Measurements from ENCODE around the gene ZSWIM3. TPM values are rescaled to one million over a fixed set of nuclear protein-coding genes. Genes with fewer than 3 reads are reported as not detected.

Gene ZSWIM3
- total and polyA plus RNA-seq, 2 of the 8 experiments (the other 6 are each of a cell fraction or from before 2014, with no cell fraction given) = 5.5 to 6.9 TPM

- H4K5ac ChIP-seq (ENCODE audit: insufficient read length, low read depth, low read length) = no peak overlapping the region
- H3K4me1 ChIP-seq (replicated peaks in 1 of 4; ENCODE audit: control insufficient read depth in 3 of 4, insufficient read depth in 4 of 4, low read length in 3 of 4) = no peaks in the 10 kb centered on the region
- no peaks in the 10 kb centered on the region for H3K79me2 ChIP-seq (ENCODE audit: control insufficient read depth in 1 of 2, insufficient read depth in 2 of 2, low read length in 2 of 2)
- TF ChIP-seq POU5F1 (IDR thresholded peaks at IDR 0.05; ENCODE audit: low read depth, low read length) = no peak
- no peak for TF ChIP-seq SP4 (IDR thresholded peaks at IDR 0.05; ENCODE audit: low read length)
- no peak for TF ChIP-seq RFX5 (IDR thresholded peaks at IDR 0.05; ENCODE audit: borderline replicate concordance, low read depth, low read length)
- TF ChIP-seq ASH2L (IDR thresholded peaks at IDR 0.05; ENCODE audit: low read length) = no peak
- TF ChIP-seq NANOG (IDR thresholded peaks at IDR 0.05; ENCODE audit: insufficient read depth, low read depth, low read length, poor library complexity, severe bottlenecking) = no peak
- ChIA-PET CTCF (ENCODE audit: partially characterized antibody) (interaction anchor here (0.6 to 1.4 kb wide), 4 partner anchors 11 to 91 kb away, joined by 3 to 5 read pairs (median 4); no protein-coding TSS in a partner anchor), POLR2A (ENCODE audit: partially characterized antibody) (interaction anchor here (0.9 to 8.1 kb wide), 3 partner anchors 9 to 23 kb away, joined by 4 to 39 read pairs (median 5); partner anchors contain the start of genes NEURL2 and ZSWIM1)
- no peak overlapping the region for H3K27ac ChIP-seq (ENCODE audit: low read depth, low read length)
- no peak for FAIRE-seq
- H3K4me3 ChIP-seq (ENCODE audit: extremely low read depth in 1 of 4, insufficient read depth in 2 of 4, low read depth in 3 of 4, low read length in 4 of 4) = no peak overlapping the region
- no peak overlapping the region for H4K8ac ChIP-seq (ENCODE audit: extremely low read depth, insufficient read depth, low read length)
- H3K18ac ChIP-seq (ENCODE audit: extremely low read depth, low read length) = no peak overlapping the region
- no peak overlapping the region for H2BK15ac ChIP-seq (ENCODE audit: low read length)
- no peaks in the 10 kb centered on the region for H3K23me2 ChIP-seq (ENCODE audit: low read depth, low read length)
- no peaks in the 10 kb centered on the region for H4K20me1 ChIP-seq (replicated peaks in 1 of 2; ENCODE audit: control insufficient read depth in 1 of 2, insufficient read depth in 2 of 2, low read length in 2 of 2)
- no peaks in the 10 kb centered on the region; a peak in 1 of 8 replicates for H3K36me3 ChIP-seq (ENCODE audit: control insufficient read depth in 2 of 4, insufficient read depth in 4 of 4, low read length in 3 of 4)
- no peak overlapping the region for H2AK5ac ChIP-seq (ENCODE audit: low read depth, low read length)
- H3K23ac ChIP-seq (ENCODE audit: insufficient read length) = no peak overlapping the region
- H3K14ac ChIP-seq (ENCODE audit: insufficient read length) = no peak overlapping the region
- H4K91ac ChIP-seq (replicated peaks; ENCODE audit: insufficient read length, low read length) = no peak overlapping the region
- WGBS, 2 experiments (ENCODE audit: extremely low coverage in 1 of 2, insufficient coverage in 1 of 2, insufficient read length in 1 of 2, insufficient replicate concordance in 2 of 2, low coverage in 1 of 2, low lambda C conversion rate in 2 of 2, missing lambda C conversion rate in 1 of 2) = 91% methylated on average over 6 of the region's 6 CpGs; no CpG with 5 or more reads in 1 of the 2 experiments
- H3K4me2 ChIP-seq (ENCODE audit: insufficient read depth in 1 of 2, low read depth in 2 of 2, low read length in 2 of 2) = no peak overlapping the region
- H2BK12ac ChIP-seq (ENCODE audit: low read depth, low read length) = no peak overlapping the region
- H2BK120ac ChIP-seq (replicated peaks; ENCODE audit: low read depth, low read length) = no peak overlapping the region
- H2BK5ac ChIP-seq (ENCODE audit: low read depth, low read length) = no peak overlapping the region
- H3K79me1 ChIP-seq (ENCODE audit: low read depth, low read length) = no peaks in the 10 kb centered on the region
- H3K56ac ChIP-seq (replicated peaks; ENCODE audit: insufficient read length, low read depth, low read length) = no peak overlapping the region
- H3K9me3 ChIP-seq (ENCODE audit: insufficient read depth in 2 of 2, low read depth in 1 of 2, low read length in 1 of 2) = no peaks in the 10 kb centered on the region
- no peak for DNase-seq (ENCODE audit: low read depth in 1 of 2, low spot score in 2 of 2)
- H3K27me3 ChIP-seq (replicated peaks in 1 of 4; ENCODE audit: control insufficient read depth in 3 of 4, extremely low read depth in 1 of 4, insufficient read depth in 3 of 4, low read length in 3 of 4) = no peaks in the 10 kb centered on the region
- no peak overlapping the region for H2BK20ac ChIP-seq (ENCODE audit: low read length)
- no peak overlapping the region for H3K4ac ChIP-seq (replicated peaks; ENCODE audit: insufficient read length, low read depth, low read length)
- no peak overlapping the region for H3K9ac ChIP-seq (replicated peaks in 1 of 4; ENCODE audit: extremely low read depth in 1 of 4, low read depth in 3 of 4, low read length in 3 of 4)
- no peak overlapping the region for H2AFZ ChIP-seq (ENCODE audit: low read length)
Observed at GRCh38 chr20:45867136-45867818, 9.9 kb downstream of the ZSWIM3 start.
